GOT3 (cell line): ENCODE data around the gene MILR1.

Source experiments
- DNase-seq: peaks from one replicate; lab custom pipeline; 2025; ENCODE audit warnings: mixed read lengths; lab: John Stamatoyannopoulos, UW

The MILR1 gene

DNA sequence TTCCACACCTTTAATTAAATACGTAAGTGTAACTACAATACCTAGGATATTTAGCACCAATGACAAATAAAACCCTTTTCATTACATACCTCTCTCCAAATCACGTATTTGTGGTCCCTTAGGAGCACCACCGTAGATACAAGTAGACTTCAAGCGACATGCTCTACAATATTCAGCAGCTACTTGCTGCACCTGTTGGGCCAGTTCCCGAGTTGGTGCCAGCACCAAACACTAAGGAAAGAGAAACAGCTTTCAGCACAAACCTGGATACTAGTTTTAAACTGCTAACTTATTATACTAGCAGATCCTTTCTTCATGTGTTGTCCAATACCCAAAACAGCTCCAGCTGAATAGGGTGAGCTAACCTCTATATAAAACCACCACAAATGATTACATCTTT lies 54.4 kb downstream of the MILR1 start:
- no peak for DNase-seq

DNA sequence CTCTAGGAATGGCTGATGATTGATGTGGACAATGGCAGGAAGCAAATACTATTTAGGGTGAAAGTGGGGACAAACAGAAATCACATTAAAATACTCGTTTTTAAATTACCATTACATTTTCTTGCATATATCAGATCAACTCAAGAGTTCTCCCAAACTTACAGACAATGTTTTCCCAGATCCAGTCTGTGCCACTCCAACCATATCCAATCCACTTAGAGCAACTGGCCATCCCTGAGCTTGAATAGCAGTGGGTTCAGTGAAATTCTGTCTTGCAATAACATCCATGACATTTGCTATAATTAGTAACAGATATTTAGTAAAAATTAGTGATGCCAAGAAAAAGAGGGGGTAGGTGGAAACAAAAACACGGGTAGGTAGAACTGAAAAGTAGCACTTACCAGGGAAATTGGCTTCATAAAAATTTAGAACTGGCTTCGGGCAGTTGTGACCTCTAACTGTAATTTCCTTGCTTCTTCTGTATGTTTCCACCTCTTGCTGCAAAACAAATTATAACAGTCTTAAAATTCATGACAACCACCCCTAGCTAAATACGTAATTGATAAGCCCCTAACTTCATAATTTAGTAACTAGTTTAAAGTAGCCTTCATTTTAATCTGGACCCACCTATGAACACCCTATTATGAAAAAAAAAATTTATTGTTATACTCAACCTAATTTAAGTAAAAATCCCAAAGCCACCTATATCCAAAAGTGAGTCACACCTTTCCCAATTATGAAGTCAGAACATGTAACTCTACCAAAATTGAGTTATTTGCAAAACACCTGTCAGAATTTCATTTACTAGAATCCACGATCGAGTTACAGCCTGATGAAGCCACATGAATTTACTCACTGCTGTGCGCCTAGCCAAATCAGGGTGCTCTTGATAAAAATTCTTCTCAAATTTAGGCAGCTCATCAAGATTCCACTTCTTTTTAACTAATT lies 55.2 kb downstream of the MILR1 start:
- no peak for DNase-seq

DNA sequence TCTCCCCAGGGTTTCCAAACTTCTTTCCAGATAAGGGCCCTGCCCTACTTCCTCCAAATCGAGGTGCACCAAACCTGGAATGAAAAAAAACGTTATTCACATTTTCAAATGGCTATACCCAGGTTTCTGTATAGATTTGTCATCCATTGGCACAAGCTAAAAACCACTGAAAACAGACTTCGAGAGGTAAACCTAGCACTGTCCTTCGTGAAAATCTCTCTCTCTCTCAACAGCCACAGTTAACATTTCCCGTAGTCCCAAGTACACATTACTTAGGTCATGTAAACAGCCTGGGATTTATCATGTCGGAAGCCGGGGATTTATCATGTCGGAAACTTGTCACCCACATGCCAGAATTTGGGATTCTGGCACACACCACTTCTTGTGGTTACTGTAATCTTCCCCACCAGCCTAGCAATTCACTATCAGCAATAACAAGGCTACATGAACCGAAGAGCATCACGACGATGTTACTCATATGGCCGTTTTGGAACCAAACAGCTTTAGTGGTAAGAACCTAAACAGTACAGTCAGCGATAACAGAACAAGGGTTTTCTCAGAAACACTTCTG lies 55.9 kb downstream of the MILR1 start:
- no peak for DNase-seq

DNA sequence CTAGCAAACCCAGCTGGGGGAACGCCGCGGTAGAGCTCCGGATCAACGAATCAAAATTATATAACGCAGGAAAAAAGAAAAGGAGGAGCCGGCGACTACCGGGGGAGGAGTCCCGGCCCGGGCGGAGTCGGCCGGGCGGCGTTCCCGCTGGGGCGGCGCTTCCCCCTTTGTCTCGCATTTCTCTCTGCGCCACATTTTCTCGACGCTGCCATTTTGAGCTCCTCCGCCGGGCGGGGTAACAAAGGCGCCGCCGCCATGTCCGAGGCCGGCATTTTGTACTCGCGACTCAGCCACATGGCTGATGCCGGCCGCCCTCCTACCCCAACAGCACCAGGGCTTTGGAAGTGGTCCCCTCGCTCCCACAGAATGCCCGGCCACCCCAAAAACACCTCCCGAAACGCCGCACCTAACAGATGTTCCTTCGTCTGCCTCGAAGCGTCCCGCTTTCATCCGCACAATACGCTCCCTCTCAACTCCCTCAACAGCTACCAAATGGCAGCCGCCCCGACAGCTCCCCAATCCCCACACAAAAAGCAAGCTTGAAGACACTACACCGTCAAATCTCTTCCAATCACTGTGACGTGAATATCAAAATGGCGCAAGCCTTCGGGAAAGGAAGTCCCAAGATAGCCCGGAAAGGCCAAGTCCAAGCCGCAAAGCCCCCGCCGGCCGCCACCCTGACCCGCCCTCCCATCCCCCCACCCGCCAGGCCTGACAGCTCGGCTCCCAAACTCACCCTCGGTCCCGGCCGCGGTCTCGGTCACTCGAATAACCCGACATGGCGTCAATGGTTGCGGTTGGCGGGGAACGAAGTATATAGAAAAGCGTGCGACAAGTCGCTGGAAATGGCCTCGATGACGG lies 56.7 kb downstream of the MILR1 start:
- DNase-seq, result peak; percentile 45

DNA sequence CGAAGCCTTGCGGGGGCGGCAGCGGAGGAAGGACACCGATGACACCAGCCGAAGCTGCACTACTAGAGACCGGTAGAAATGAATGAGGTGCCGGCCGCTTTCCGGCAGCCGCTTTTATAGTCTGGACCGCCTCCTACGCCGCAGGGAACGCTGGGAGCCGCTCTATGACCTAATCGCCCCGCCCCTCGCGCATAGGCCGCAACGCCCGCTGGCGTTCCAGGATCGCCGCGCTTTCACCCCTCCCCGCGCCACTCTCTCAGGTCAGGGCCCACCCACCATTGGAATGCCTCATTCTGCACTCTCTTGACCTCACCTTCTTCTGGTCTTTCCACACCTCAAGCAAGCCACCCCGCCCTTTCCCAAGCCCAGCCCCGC lies 57.3 kb downstream of the MILR1 start, which contains the start of gene DDX5:
Gene DDX5, minus strand, starts transcription at position 89 of the 375 bp plus-strand sequence. CDS start 170 bp downstream, outside the sequence.
- DNase-seq, result peak; percentile 99

DNA sequence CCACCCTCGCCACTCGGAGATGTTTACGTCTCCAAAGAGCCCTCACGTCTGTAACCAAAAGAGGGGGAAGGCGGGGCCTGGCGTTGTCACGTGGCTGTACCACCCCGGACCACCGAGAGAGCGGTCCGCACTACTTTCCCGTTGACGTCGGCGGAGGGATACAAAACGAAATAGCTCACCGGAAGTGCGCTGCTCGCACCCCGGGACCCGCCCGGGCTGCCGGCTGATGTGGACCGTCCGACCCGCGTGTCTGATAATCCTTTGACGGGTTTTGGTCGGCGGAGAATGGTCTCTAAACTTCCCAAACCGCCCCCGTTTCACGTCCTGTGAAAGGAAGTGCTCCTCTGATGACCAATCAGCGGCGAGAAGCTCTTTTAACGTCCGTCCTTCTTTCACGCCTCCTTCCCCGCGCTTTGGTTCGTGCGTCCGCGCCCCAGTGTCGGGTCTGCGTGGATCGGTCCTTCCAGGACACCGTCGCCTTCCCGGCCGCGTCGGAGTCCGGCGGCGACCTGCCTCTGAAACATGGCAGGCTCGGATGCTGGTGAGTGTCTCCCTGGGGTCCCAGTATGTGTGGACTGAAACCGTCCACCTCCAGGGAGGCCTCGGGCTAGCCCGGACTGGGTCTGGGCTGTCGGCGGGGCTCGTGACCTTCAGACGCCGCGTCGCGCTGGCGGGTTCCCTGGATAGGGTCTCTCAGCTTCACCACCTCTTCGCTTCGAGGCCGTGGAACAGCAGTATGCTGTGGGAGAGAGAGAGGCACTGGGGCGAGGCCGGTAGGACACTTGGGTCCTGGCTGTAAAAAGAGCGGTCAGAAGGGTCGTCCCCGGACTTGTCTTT lies 57.9 kb downstream of the MILR1 start, which contains the start of gene CEP95:
Gene CEP95, plus strand, starts transcription at position 402 of the 837 bp plus-strand sequence. Its CDS starts 121 bp downstream, at position 523.
- peak; percentile 99 for DNase-seq

DNA sequence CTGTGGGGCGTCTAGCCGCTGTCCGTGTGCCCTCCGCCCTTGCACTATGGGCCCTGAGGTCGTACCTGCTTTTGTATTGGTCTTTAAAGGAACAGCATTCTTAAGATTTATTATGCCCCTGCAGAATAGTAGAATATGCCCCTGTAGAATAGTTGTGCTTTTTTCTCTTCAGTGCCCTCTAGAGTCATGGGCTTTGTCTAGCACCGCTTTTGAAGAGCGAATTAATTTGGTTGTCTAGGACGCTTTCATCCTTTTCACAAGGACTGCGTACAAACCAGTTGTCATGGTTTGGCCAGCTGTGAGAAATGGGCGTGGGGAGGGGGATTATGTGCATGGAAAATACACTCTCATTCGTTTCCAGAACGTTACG lies 58.5 kb downstream of the MILR1 start:
- no peak for DNase-seq

DNA sequence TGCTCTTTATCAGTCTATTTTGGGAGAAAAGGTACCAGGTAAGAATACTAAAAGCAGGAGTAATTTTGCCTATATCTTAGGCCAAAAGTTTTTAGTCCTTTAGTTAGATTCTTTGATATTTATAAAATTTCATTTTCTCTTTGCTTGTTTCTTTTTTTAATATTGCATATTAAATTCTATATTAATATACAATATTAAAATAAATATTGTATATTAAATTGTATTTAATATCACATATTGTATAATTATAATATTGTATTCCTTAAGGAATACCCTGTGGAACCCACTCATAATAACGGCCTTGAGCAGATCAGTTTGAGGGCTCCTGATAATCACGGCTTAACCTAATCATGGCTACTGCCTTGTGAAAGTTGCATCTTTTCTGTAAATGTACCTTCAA lies 59.8 kb downstream of the MILR1 start:
- no peak for DNase-seq

DNA sequence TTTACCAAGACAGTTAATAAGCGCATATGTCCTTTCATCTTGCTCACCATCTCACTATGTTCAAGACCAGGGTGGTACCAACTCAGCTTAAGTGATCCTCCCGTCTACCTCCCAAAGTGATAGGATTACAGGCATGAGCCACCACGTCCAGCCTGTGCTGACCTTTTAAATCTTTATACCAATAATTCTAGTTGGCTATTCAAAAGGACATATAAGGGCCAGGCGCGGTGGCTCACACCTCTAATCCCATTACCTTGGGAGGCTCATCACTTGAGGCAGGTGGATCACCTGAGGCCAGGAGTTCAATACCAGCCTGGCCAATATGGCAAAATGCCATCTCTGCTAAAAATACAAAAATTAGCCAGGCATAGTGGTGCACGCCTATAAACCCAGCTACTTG lies 60.3 kb downstream of the MILR1 start:
- DNase-seq, result no peak

DNA sequence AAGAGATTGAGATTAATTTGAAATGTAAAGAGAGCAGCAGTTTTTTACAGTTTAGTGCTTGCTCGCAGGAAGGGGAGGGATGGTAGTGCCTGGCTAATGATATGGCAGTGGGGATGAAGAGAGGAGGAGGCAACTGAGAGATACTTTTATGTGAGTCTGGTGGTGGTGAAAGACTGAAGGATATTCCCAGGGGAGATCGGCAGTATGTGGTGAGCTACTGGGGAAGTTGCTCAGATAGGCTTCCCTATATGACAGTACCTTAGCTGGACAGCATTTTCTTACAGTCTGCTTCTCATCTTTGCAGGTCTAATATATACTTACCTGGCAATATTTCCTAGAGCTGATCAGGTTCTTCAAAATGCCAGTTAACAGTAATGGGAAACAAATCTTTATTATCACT lies 66.5 kb downstream of the MILR1 start:
- no peak for DNase-seq

DNA sequence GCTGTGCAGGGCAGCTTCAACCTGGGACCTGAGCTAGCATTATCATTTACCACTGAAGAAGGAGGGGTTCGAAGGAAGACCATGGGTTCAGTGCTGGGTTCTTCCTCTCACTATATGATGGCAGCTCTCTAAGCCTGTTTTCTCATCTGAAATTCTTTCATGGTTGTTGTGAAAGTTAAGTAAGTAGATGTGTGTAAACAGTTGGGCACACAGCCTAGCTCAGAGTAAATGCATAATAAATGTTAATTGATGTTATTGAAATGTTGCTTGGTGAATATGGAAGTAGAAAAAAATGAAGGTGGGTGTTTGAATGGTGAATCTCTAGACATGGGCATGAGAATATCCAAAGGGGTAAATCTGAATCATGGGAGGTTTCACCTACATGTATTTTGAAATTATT lies 66.9 kb downstream of the MILR1 start:
- DNase-seq, result no peak
